UCSD-AML1 (cell line): ENCODE data around the gene MYOZ2.
"Not testable (repeated sequence)": the region's sequence is repeated elsewhere in the genome, so short reads cannot be mapped to it uniquely, and the experiment has no call there.

Source experiments
- DNase-seq: peaks from one replicate; lab custom pipeline; 2025; ENCODE audit not compliant: unreplicated experiment; lab: John Stamatoyannopoulos, UW

MYOZ2 gene

DNA sequence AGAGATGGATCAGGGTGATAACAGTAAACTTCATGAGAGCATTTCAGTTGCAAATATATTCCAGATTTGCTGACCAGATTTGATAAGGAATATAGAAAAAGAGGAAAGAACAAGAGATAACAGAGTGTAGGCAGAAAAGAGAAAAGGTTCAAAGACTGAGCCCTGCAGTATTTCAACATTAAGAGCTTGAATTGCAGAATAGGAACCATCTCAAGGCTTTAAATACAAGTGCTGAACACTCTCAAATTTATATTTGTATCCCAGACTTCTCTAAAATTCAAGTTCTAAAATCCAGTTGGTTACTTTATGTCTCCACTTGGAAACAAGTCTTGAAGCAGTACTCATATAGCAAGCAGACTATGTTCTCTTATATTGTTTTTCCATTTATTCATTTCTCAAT lies 9.7 kb upstream of the MYOZ2 start:
- DNase-seq, result no peak

DNA sequence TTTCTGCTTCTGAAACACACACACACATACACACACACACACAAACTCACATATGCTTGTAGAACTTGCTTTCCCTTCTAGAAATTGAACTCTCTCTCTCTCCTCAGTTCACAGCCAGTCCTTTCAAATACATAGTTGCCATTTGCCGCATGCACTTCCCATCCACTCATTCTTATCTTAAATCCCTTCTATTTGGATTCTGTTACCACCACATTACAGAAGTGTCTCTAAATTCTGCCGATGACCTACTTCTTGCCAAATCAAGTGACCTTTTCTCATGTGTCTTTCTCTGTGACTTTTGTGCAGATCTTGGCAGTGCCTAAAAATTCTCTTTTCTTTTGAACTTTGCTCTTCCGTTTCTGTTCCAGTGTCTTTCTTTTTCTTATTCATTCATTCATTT lies 7.5 kb upstream of the MYOZ2 start:
- no peak for DNase-seq

DNA sequence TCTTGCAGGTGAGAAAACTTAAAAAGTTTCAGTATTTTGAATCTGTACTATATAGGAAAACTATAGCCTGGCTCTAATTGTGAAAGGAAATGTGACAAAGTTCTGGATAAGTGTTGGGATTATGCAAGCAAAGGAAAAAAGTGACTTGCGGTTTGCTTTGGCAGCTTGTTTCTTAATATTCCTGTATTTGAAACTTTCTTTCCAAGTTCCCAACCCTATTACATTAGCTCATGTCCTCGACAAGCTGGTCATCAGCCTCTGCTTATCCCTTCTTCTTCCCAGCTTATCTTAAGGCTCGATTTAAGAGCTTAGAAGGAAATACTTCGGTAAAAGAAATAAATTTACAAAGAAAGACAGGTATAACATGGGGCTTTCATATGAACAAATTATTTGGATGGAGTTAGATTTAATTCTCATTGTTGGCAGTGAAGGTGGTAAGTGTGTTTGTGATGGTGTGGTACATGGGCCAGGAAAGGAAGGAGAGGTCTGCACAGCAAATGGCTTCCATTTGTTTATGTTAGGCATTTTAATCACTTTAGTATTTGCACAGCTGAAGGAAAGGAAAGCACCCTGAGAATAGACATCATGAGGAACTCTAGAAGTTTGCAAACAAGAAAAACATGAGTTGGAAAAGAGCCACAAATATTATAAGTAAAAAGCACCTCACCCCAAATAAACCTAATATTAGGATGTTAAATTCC lies 5.1 kb upstream of the MYOZ2 start:
- DNase-seq, result no peak

DNA sequence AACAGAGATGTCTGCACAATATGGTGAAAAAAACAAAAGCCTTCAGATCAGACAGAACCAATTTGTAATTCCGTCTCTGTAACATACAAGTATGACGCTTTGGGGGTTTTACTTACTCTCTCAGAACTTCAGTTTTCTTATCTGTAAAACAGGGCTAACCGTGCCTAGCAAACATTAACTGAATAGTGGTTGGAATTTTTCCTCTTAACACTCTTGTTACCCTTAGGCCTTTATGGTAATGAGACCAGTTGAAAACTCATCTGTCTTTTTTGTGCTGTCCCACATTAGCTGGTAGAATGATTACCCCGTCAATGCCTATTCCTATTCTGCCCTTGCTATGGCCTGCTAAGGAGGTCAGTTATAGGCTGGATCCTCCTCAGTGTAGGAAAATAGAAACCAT lies 4.5 kb upstream of the MYOZ2 start:
- DNase-seq, result no peak

DNA sequence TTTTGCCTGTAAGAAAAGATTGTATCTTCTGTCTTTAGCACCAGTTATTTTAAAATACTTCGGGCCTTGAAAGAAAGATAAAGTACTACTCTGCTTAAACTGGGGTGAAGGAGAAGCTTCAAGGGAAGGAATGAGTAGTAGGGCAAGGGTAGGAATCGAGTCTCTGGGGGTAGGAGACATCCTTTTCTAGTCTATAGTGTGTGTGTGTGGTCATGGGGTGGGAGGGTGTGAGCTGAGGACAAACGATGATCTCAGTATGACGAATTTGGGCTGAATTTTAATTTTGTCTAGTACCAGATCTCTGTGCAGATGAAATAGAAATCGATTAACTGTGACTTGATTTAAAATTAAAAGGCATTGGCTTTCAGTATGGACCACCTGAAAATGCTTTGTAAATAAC lies 3.3 kb upstream of the MYOZ2 start:
- no peak for DNase-seq

DNA sequence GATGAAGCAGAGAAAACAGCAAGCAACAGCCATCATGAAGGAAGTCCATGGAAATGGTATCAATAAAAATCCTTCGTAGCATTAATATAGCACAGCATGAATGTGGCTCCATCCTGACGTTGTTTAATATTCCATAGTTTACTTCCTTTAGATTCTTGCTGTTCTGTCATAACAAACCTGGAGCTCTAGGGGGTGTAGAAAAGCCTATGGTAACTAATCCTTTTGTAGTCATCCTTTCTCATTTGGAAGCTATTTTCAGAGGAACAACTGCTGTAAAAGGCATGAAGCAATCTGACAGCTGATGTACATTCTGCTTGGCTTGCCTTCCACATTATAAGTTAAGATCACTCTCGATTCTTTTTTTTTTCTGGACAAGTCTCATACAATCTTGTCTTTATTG lies 914 bp downstream of the MYOZ2 start:
- DNase-seq, result no peak

DNA sequence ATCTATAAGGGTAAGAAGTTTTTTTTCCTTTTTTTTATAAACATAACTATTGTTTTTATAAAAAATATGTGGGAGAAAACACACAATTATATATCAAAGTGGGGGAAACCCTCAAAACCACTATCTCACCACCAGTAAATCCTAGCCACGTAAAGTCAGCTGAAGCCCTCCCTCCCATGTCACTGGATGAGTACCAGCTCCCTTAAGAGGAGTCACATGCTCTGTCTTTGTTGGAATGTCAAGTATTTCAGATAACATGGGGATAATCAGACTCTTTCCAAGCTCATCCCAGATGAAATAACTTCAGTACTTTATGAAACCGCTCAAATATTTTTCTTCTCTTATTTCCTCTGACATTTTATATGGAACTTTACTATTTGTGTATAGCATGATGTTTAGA lies 2.4 kb downstream of the MYOZ2 start:
- DNase-seq, result no peak

DNA sequence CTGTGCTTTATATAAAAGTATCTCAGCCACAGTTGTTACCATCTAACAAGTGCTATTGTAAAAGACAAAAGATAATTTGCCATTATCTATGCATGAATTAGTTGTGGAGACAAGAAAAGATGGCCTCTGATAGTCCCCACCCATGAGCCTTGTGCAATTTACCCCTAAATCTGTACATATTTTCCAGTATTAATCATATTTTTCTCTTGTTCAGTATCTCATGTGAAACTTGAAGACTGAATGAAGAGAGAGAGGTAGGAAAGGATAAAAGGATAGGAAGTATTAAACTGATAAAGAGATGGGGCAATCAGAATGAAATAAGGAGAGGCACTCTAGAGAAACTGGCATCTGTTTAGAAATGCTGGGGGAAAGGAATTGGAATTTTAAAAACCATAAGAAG lies 3.7 kb downstream of the MYOZ2 start:
- no peak for DNase-seq

DNA sequence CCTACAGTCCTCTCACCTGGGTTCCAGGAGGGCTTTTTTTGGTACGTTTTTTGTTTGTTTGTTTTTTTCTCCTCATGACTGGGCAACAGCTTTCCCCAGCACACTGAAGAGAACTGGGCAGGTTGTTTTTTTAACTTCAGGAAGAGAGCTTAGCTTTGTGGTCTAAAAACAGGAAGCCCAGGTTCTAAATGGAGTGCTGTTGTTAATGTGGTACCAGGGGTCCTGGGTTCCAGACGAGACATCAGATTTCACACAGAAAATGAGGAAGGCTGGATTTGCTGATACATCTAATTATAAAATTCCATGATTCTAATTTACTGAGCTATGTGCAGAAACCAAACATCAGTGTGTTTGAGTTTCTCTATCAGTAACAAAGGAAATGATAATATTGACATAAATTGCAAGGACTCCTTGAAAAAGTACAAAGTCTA lies 4.2 kb downstream of the MYOZ2 start:
- no peak for DNase-seq

DNA sequence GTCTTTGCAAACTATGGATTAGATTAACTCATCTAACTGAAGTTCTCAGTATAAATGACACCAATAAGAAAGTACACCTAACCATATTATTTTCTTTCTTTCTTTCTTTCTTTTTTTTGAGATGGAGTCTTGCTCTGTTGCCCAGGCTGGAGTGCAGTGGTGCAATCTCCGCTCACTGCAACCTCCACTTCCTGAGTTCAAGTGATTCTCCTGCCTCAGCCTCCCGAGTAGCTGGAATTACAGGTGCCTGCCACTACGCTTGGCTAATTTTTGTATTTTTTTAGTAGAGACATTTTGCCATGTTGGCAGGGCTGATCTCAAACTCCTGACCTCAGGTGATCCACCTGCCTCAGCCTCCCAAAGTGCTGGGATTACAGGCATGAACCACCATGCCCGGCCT lies 5.7 kb downstream of the MYOZ2 start:
- not testable (repeated sequence) for DNase-seq

DNA sequence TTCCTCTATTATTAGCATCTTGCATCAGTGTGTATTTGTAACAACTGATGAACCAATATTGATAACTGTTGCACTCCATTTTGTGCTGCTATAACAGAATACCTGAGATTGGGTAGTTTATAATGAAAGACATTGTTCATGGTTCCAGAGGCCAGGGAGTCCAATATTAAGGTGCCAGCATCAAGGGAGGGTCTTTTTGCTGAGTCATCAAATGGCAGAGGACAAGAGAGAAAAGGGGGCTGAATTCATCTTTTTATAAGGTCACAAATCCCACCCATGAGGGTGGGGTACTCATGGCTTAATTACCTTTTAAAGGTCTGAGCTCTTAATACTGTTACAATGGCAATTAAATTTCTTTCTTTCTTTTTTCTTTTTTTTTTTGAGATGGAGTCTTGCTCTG lies 7.2 kb downstream of the MYOZ2 start:
- no peak for DNase-seq

DNA sequence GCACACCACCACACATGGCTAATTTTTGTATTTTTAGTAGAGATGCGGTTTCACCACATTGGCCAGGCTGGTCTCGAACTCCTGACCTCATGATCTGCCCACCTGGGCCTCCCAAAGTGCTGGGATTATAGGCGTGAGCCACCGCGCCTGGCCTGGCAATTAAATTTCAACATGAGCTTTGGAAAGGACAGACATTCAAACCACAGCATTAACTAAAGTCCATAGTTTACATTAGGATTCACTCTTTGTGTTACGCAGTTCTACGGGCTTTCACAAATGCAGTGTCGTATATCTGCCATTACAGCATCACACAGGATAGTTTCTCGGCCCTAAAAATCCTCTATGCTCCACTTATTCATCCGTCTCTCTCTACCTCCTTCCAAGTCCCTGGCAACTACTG lies 7.7 kb downstream of the MYOZ2 start:
- not testable (repeated sequence) for DNase-seq

DNA sequence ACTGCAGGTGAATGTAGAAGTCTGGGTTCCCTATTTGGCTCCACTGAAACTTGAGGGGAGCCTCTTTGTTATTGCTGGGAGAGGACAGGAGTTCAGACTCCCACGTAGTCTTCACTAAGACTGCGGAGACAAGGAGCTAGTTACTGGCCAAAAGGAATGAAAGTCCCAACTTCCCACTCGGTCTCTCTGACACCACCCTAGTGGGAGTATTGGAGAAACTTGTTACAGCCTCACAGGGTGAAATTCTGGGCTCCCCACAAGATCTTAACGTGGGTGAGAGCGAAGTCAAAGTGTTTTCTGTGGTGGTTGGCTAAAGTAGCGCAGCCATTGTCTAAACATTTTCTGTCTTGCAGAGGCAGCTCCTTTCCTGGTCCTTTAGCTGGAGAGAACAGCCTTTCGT lies 13.5 kb downstream of the MYOZ2 start:
- DNase-seq, result no peak

DNA sequence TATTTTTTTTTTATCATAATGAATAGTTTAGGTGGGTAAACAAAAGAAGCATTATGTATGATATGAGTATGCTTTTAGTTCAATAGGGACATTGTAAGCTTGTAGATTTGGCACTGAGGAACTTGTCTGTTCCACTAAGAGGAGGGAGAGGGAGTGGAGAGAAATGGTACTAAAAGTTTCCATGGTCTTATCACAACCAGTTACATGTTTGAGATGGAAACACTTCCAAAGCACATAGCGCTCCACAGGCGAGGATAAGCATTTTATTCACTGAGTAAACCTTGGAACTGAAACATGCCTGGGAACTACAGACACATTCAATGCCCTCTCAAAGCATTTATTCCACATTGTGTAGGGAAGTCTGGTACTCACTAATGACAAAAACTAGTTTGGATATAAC lies 15.5 kb downstream of the MYOZ2 start:
- DNase-seq, result no peak

DNA sequence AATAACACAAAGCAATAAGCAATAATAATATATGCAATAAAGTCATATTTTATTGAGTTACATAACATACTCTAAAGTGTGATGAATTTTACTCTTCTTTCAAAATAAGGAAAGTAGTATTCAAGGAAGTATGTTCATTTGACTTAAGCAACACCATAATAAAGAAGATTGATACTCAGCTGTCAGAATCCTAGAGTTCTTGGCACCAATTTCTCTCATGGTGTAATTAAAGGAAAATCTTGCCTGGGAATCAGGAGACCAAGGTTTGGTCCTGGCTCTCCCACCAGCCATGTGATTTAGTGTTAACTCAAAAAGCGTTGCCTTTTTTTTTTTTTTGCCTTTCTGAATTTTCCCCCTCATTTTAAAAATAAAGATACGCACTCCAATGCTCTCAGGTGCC lies 17.1 kb downstream of the MYOZ2 start:
- no peak for DNase-seq

DNA sequence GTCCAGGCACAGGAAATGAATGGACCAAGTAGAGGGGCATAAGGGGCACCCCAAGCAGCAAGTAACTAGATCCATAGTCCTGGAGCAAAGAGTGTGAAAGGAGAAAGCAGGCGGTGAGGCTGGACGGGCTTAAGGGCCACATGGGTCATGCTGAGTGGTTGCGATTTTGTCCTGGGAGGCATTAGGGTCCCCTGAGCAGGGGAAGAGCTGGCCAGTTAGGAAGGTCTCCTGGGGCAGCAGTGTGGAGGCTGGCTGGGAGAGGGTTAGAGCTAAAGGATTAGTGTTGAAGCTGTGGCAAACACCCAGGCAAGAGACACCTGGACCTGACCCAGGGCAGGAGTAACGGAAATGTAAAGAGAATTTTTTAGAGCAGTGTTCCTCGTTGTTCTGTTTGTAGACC lies 26.5 kb downstream of the MYOZ2 start:
- DNase-seq, result no peak

DNA sequence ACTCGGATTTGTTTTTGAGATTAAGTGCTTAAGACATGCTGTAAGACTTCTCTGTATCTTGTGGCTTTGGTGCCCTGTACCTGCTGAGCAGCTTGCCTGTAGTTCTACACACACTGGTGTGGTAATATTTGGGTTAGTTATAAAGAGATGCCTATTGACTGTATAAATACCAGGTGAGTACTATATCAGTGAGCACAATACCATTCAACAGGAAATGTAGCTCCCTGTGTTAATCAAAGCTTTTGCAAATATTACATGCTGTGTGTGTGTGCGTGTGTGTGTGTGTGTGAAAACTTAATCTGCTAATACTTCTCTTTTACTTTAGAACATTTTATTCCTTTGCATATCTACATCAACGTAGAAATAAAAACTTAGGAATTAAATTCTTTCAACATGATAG lies 30.1 kb downstream of the MYOZ2 start:
- no peak for DNase-seq

DNA sequence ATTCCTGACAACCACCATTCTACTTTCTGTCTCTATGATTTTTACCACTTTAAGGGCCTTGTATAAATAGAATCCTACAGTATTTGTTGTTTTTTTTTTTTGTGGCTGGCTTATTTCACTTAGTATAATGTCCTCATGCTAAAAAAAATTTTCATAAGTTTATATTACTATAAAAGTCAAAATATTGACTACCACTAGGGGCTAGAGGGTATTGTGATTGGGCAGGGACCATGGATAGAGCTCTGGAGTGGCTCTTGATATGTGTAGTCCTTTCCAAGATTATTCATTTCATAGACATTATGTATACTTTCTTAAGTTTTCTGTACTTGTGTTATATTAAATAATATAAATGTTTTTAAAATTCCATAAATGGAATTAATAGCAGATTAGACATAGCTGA lies 34.6 kb downstream of the MYOZ2 start:
- no peak for DNase-seq

DNA sequence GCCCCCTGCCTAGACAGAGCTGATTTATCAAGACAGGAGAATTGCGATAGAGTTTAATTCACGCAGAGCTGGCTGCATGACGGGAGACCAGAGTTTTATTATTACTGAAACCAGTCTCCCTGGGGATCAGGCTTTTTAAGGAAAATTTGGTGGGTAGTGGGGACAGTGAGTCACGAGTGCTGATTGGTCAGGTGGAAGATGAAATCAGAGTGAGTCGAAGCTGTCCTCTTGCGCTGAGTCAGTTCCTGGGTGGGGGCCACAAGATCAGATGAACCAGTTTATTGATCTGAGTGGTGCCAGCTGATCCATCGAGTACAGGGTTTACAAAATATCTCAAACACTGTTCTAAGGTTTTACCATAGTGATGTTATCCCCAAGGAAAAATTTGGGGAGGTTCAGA lies 36.6 kb downstream of the MYOZ2 start:
- no peak for DNase-seq

DNA sequence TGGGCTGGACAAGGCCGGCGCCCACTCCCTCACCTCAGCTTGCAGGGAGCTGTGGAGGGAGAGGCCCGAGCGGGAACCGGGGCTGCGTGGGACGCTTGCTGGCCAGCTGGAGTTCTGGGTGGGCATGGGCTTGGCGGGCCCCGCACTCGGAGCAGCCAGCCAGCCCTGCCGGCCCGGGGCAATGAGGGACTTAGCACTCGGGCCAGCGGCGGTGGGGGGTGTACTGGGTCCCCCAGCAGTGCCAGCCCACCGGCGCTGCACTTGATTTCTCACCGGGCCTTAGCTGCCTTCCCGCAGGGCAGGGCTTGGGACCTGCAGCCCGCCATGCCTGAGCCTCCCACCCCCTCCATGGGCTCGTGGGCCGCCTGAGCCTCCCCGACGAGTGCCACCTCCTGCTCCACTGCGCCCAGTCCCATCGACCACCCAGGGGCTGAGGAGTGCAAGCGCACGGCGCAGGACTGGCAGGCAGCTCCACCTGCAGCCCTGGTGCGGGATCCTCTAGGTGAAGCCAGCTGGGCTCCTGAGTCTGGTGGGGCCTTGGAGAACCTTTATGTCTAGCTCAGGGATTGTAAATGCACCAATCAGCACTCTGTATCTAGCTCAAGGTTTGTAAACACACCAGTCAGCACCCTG lies 38.2 kb downstream of the MYOZ2 start:
- not testable (repeated sequence) for DNase-seq

DNA sequence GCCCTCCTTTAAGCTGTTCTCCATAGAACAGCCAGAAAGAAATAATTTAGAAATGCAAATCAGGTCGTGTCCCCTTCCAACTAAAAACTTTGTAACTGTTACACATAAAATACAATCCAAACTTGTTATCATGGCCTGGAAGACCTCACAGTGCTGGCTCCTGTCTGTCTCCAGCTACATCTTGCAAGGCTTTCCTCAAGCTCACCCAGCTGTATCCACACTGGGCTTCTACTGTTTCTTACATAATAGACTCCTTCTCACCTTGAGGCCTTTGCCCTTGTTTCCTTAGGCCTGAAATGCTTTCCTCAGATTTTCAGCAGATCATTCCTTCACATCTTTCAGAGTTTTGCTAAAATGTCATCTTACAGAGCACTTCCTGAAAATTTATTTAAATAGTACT lies 43.4 kb downstream of the MYOZ2 start:
- no peak for DNase-seq

DNA sequence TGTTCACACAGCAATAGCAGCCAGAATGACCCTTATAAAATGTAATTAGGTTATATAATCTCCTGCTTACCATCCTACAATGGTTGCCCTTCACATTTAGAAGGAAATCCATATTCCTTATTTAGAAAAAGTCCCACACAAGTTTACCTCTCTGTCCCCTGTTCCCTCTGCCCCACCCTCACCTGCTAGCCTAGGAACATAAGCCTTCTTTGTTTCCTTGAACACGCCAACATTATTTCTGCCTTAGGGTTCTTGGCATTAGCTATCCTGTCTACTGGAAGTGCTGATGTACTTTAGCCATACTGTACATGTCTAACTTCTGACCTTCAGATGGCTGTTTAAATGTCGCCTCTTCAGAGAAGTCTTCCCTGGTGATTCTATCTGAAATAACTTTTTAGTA lies 48.5 kb downstream of the MYOZ2 start:
- DNase-seq, result no peak

DNA sequence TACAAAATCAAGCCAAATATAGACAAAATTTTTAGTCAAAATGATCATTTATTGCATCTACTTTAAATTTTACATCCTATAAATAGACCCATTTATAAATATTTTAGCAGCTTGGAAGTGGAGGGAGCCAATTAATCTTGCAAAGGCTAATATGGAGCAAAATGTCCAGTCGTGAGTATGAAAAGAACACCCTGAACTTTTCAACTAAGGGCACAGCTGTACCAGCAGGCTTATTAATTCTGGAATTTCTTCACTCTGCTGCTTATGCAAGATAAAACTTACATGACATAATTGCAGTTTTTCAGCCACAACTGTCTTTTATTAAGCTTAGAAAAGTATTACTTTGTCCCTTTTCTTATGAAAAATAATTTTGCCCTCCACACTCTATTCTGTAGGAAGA lies 54.0 kb downstream of the MYOZ2 start:
- DNase-seq, result no peak
